Colonic mucosa (tissue), 4 donors: Measurements from ENCODE around the gene PNPLA7. TPM values are rescaled to one million over a fixed set of nuclear protein-coding genes. Genes with fewer than 3 reads are reported as not detected.

Experiments used
- DNase-seq: peaks from one replicate; pipeline ENCODE4 v3.0.0-alpha.2; 2020
- H3K27ac ChIP-seq: fragments of 200-600 bp; one replicate; pipeline ENCODE4 v1.8.0; 2021
- H3K27me3 ChIP-seq: fragments of 200-600 bp; one replicate; pipeline ENCODE4 v1.8.0; 2021
- H3K36me3 ChIP-seq: fragments of 200-600 bp; one replicate; pipeline ENCODE4 v1.8.0; 2021
- H3K4me1 ChIP-seq: fragments of 200-600 bp; one replicate; pipeline ENCODE4 v1.8.0; 2021; ENCODE audit warnings: mild to moderate bottlenecking
- H3K4me3 ChIP-seq: fragments of 200-600 bp; one replicate; pipeline ENCODE4 v1.8.0; 2021
- H3K9ac ChIP-seq, 2 donors: one replicate each; pipeline ENCODE4 v1.7.0; 2013; ENCODE audit warnings: control low read depth in 2 of 2, low read depth in 2 of 2, low read length in 2 of 2
- H3K9me3 ChIP-seq: fragments of 200-600 bp; one replicate; pipeline ENCODE4 v1.8.0; 2021
- CTCF ChIP-seq: fragments of 200-600 bp; IDR thresholded peaks from one replicate; pipeline ENCODE4 v1.8.0; 2022; ENCODE audit warnings: antibody characterized with exemption, mild to moderate bottlenecking
- intact Hi-C: fragments of 100-400 bp; cut with DNase I; formaldehyde crosslinking; loops from one replicate; pipeline ENCODE4 v1.14.1; 2022
- total RNA-seq, 2 donors: library from RNA; stranded (reverse); fragmentation: NEBNext Ultra II Directional in 1 of 2; extraction: Animal tissue kit (Norgen Biotek cat#: 25700) in 1 of 2; gene quantifications; one replicate each; pipeline ENCODE4 v1.2.1, GENCODE V29; 2021
- donor health status: healthy.
- donor health status: DM: no; HTN: no; CAD: no.
- donor health status: DM: no; HTN: no; CAD: no.

The PNPLA7 gene
- total RNA-seq, 2 donors from 2014 or later, result 6.1 to 7.1 TPM

GRCh38 chr9:137436761-137437600 is 113.2 kb downstream of the PNPLA7 start:
- Histone ChIP-seq H3K27ac (peak overlapping the region; percentile 44), H3K36me3 (no peaks in the 10 kb centered on the region), H3K9ac (peak overlapping the region; percentile 60 to 63), H3K4me3 (peak overlapping the region; percentile 22), H3K27me3 (no peaks in the 10 kb centered on the region), H3K4me1 (peaks cover 16% of the 10 kb centered on the region), H3K9me3 (no peaks in the 10 kb centered on the region)
- TF ChIP-seq CTCF, result no peak
- peak; percentile 68 for DNase-seq
- intact Hi-C loops, result no loop called here

GRCh38 chr9:137435980-137436760 is 114.0 kb downstream of the PNPLA7 start:
- no peak for TF ChIP-seq CTCF

GRCh38 chr9:137435381-137435891 is 114.8 kb downstream of the PNPLA7 start:
- no peaks in the 10 kb centered on the region for H3K9me3 ChIP-seq
- no peaks in the 10 kb centered on the region for H3K36me3 ChIP-seq
- DNase-seq, result no peak
- peaks cover 16% of the 10 kb centered on the region for H3K4me1 ChIP-seq
- H3K27ac ChIP-seq, result peak overlapping the region; percentile 44
- intact Hi-C loops, result no loop called here
- H3K9ac ChIP-seq, result peak overlapping the region; percentile 60 to 63
- TF ChIP-seq CTCF, result no peak
- no peak overlapping the region for H3K4me3 ChIP-seq
- H3K27me3 ChIP-seq, result no peaks in the 10 kb centered on the region

More at GRCh38 chr9:137435980-137436760, 114.0 kb downstream of the PNPLA7 start:
- H3K9me3 ChIP-seq, result no peaks in the 10 kb centered on the region
- H3K36me3 ChIP-seq, result no peaks in the 10 kb centered on the region
- DNase-seq, result peak; percentile 87
- intact Hi-C loops, result no loop called here
- H3K9ac ChIP-seq, result peak overlapping the region; percentile 60 to 63
- peak overlapping the region; percentile 44 for H3K27ac ChIP-seq
- no peaks in the 10 kb centered on the region for H3K27me3 ChIP-seq
- peak overlapping the region; percentile 22 for H3K4me3 ChIP-seq
- peaks cover 16% of the 10 kb centered on the region for H3K4me1 ChIP-seq

- no peak for TF ChIP-seq CTCF
- Histone ChIP-seq H3K27me3 (no peaks in the 10 kb centered on the region), H3K9ac (no peak overlapping the region), H3K4me1 (peaks cover 16% of the 10 kb centered on the region), H3K4me3 (no peak overlapping the region), H3K9me3 (no peaks in the 10 kb centered on the region), H3K27ac (no peak overlapping the region), H3K36me3 (no peaks in the 10 kb centered on the region)
- DNase-seq, result no peak
- intact Hi-C loops, result no loop called here
Observed at GRCh38 chr9:137434498-137435380, 115.5 kb downstream of the PNPLA7 start.
